Neural cell (in vitro differentiated cells): ENCODE measurements around the gene NEURL1. TPM values are rescaled to one million over a fixed set of nuclear protein-coding genes. Genes with fewer than 3 reads are reported as not detected.

Experiments
- H2AFZ ChIP-seq: fragments of 200-600, 300-800 bp; sonication (generic), shearing (Covaris generic); 2 replicates; pipeline ENCODE4 v1.6.0; 2014; ENCODE audit warnings: low read depth, mild to moderate bottlenecking, antibody characterized with exemption, low read length, moderate library complexity
- H3F3A ChIP-seq: fragments of 200-600 bp; shearing (Covaris generic); 2 replicates; pipeline ENCODE4 v1.6.1; 2016; ENCODE audit warnings: mild to moderate bottlenecking, moderate library complexity, mixed read lengths, antibody characterized with exemption, low read length; ENCODE audit not compliant: insufficient read depth, poor library complexity, severe bottlenecking
- H3K27ac ChIP-seq: fragments of 200-600, 300-800 bp; sonication (generic), shearing (Covaris generic); 2 replicates; pipeline ENCODE4 v1.5.1; 2014; ENCODE audit warnings: mild to moderate bottlenecking, low read length, moderate library complexity
- H3K27me3 ChIP-seq: fragments of 300-800, 200-600 bp; sonication (generic), shearing (Covaris generic); 2 replicates; pipeline ENCODE4 v1.6.0; 2014; ENCODE audit warnings: mild to moderate bottlenecking, low read depth, low read length, moderate library complexity; ENCODE audit not compliant: insufficient read depth
- H3K36me3 ChIP-seq: fragments of 300-800, 200-600 bp; sonication (generic), shearing (Covaris generic); 2 replicates; pipeline ENCODE4 v1.5.1; 2014; ENCODE audit warnings: mild to moderate bottlenecking, antibody characterized with exemption, low read length, moderate library complexity; ENCODE audit not compliant: insufficient read depth
- H3K4me2 ChIP-seq: fragments of 300-800, 200-600 bp; sonication (generic), shearing (Covaris generic); 2 replicates; pipeline ENCODE4 v1.6.0; 2014; ENCODE audit warnings: mild to moderate bottlenecking, low read length
- H3K4me3 ChIP-seq: fragments of 300-800, 200-600 bp; sonication (generic), shearing (Covaris generic); 2 replicates; pipeline ENCODE4 v1.5.1; 2014; ENCODE audit warnings: mild to moderate bottlenecking, low read length, moderate library complexity
- H3K79me2 ChIP-seq: fragments of 200-600 bp; shearing (Covaris generic); replicated peaks from 2 replicates; pipeline ENCODE4 v1.6.0; 2014; ENCODE audit warnings: mild to moderate bottlenecking, low read length, moderate library complexity; ENCODE audit not compliant: insufficient read depth
- H3K9ac ChIP-seq: fragments of 300-800, 200-600 bp; sonication (generic), shearing (Covaris generic); 2 replicates; pipeline ENCODE4 v1.6.1; 2016; ENCODE audit warnings: mild to moderate bottlenecking, low read length, mixed read lengths
- H3K9me2 ChIP-seq: fragments of 200-600 bp; shearing (Covaris generic); 2 replicates; pipeline ENCODE4 v1.6.1; 2016; ENCODE audit warnings: mild to moderate bottlenecking, low read length, mixed read lengths; ENCODE audit not compliant: insufficient read depth
- H3K9me3 ChIP-seq: fragments of 200-600, 300-800 bp; sonication (generic), shearing (Covaris generic); 2 replicates; pipeline ENCODE4 v1.6.1; 2016; ENCODE audit warnings: mild to moderate bottlenecking, mixed run types, low read length, moderate library complexity, mixed read lengths
- H4K20me1 ChIP-seq: fragments of 200-600 bp; shearing (Covaris generic); 2 replicates; pipeline ENCODE4 v1.6.1; 2016; ENCODE audit warnings: mild to moderate bottlenecking, mixed run types; ENCODE audit not compliant: insufficient read depth
- CTCF ChIP-seq: fragments of 450-650 bp; IDR thresholded peaks from 2 replicates; pipeline ENCODE4 v1.5.1; 2014; ENCODE audit warnings: antibody characterized with exemption, mild to moderate bottlenecking, moderate library complexity; ENCODE audit not compliant: poor library complexity, severe bottlenecking
- EP300 ChIP-seq: fragments of 450-650 bp; conservative IDR thresholded peaks from 2 replicates; pipeline ENCODE4 v1.6.1; 2014; ENCODE audit warnings: antibody characterized with exemption, mild to moderate bottlenecking, moderate library complexity; ENCODE audit not compliant: poor library complexity, severe bottlenecking
- EZH2 ChIP-seq: fragments of 200-600, 300-800 bp; shearing (Covaris generic), sonication (generic); IDR thresholded peaks from 2 replicates; pipeline ENCODE4 v1.6.1; 2014; ENCODE audit warnings: antibody characterized with exemption, low read length, borderline replicate concordance, mild to moderate bottlenecking; ENCODE audit not compliant: insufficient read depth, poor library complexity, severe bottlenecking
- MXI1 ChIP-seq: fragments of 450-650 bp; conservative IDR thresholded peaks from 2 replicates; pipeline ENCODE4 v1.6.1; 2014; ENCODE audit warnings: antibody characterized with exemption, mild to moderate bottlenecking; ENCODE audit not compliant: poor library complexity, severe bottlenecking
- POLR2AphosphoS5 ChIP-seq: IDR thresholded peaks from 2 replicates; pipeline ENCODE4 v1.6.1; 2012
- RAD21 ChIP-seq: fragments of 450-650 bp; conservative IDR thresholded peaks from 2 replicates; pipeline ENCODE4 v1.6.1; 2014; ENCODE audit warnings: antibody characterized with exemption, mild to moderate bottlenecking, moderate library complexity
- REST ChIP-seq: IDR thresholded peaks from 2 replicates; pipeline ENCODE4 v1.6.1; 2012; ENCODE audit warnings: borderline replicate concordance
- SMC3 ChIP-seq: fragments of 450-650 bp; conservative IDR thresholded peaks from 2 replicates; pipeline ENCODE4 v1.6.1; 2014; ENCODE audit warnings: antibody characterized with exemption, mild to moderate bottlenecking, moderate library complexity; ENCODE audit not compliant: poor library complexity
- TAF1 ChIP-seq: IDR thresholded peaks from 2 replicates; pipeline ENCODE4 v1.6.1; 2012; ENCODE audit warnings: low read depth
- polyA plus RNA-seq: library from polyadenylated mRNA; depleted of rRNA; stranded (reverse); fragments of >200 nt; gene quantifications from 2 replicates; pipeline ENCODE4 v1.2.3, GENCODE V29; 2014

NEURL1 gene
- polyA plus RNA-seq, 1 donor from 2014 or later = 12.3 TPM

- Histone ChIP-seq H3F3A (no peaks in the 10 kb centered on the region), H3K4me3 (no peak overlapping the region), H3K27ac (no peak overlapping the region), H3K9me2 (no peaks in the 10 kb centered on the region), H3K36me3 (no peaks in the 10 kb centered on the region), H3K9ac (no peak overlapping the region), H2AFZ (no peak overlapping the region), H3K79me2 (no peaks in the 10 kb centered on the region), H4K20me1 (no peaks in the 10 kb centered on the region), H3K4me2 (no peak overlapping the region), H3K9me3 (no peaks in the 10 kb centered on the region), H3K27me3 (no peaks in the 10 kb centered on the region)
- TF ChIP-seq EZH2 (no peak), EP300 (no peak), MXI1 (no peak), SMC3 (no peak), REST (no peak), TAF1 (no peak), CTCF (no peak), RAD21 (no peak), POLR2AphosphoS5 (no peak)
Observed at GRCh38 chr10:103528549-103528948, 35.0 kb downstream of the NEURL1 start.

- H2AFZ ChIP-seq = no peak overlapping the region
- H3K9ac ChIP-seq = no peak overlapping the region
- H3K4me2 ChIP-seq = no peak overlapping the region
- no peaks in the 10 kb centered on the region for H3F3A ChIP-seq
- H4K20me1 ChIP-seq = no peaks in the 10 kb centered on the region
- TF ChIP-seq SMC3 (no peak), CTCF (no peak), RAD21 (no peak), EP300 (no peak), TAF1 (no peak), REST (no peak), MXI1 (no peak), EZH2 (no peak), POLR2AphosphoS5 (no peak)
- no peaks in the 10 kb centered on the region for H3K27me3 ChIP-seq
- no peak overlapping the region for H3K4me3 ChIP-seq
- H3K36me3 ChIP-seq = no peaks in the 10 kb centered on the region
- H3K79me2 ChIP-seq = no peaks in the 10 kb centered on the region
- H3K27ac ChIP-seq = no peak overlapping the region
- H3K9me3 ChIP-seq = no peaks in the 10 kb centered on the region
- H3K9me2 ChIP-seq = no peaks in the 10 kb centered on the region
Observed at GRCh38 chr10:103529539-103529938, 36.0 kb downstream of the NEURL1 start.
